Dedifferentiated amniotic fluid mesenchymal stem cell (primary cell): ENCODE data around the gene ZNF628.
"Not testable (repeated sequence)": the region's sequence is repeated elsewhere in the genome, so short reads cannot be mapped to it uniquely, and the experiment has no call there.

Source experiments
- DNase-seq: peaks from one replicate; pipeline ENCODE4 v3.0.0-alpha.2; 2016; ENCODE audit errors: extremely low spot score

Gene ZNF628

GRCh38 chr19:55484593-55485438 lies 8.4 kb downstream of the ZNF628 start, which contains the start of gene NAT14:
Gene NAT14, plus strand, starts transcription at chr19:55485188. Its CDS starts 521 bp downstream, at chr19:55485709.
- DNase-seq = no peak

GRCh38 chr19:55485439-55486011 lies 9.1 kb downstream of the ZNF628 start:
- DNase-seq = no peak

- no peak for DNase-seq
These were observed 9.9 kb downstream of the ZNF628 start for GRCh38 chr19:55486043-55486970.

DNA sequence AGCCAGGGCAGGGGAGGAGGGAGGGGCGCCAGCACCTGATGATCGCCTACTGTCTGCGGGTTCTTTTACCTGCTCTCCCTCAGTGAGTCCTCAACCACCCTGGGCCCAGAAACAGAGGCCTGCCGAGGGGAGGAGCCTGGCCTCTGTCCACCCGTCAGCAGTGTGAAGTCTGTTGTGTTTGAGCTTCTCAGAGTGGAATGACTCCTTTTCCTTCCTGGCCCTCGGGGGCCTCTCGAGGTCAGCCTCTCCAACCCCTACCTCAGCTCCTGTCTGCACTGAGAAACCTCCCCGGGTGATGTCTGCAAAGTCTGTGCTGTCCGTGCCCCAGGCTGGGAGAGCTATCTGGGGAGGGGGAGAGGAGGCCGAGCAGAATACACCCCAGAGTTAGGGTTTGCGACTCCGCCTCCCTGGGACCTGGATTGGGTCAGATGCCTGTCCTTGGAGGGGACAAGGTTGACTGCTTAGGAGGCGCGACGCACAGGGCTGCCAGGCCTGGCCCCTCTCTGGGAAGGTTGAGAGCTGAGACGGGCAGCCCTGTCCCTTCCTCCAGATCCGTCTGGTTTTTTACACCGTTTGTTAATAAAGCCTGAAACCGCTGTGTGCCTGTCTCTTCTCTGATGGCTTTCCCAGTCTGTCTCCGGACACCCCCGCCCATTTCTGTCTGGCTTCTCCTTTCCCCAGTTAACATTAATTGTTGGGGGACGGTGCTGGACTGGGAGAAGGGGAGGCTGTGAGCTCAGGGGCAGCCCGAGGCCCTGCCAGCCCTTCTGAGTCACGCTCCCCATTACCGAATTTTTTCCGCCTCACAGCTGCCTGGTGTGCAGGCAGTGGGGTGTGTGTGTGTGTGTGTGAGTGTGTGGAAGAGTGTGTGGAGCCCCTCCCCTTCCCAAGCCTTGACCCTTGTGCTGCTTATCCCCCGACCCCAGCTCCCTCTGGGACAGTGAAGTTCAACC lies 10.8 kb downstream of the ZNF628 start:
- DNase-seq = peak; percentile 80

DNA sequence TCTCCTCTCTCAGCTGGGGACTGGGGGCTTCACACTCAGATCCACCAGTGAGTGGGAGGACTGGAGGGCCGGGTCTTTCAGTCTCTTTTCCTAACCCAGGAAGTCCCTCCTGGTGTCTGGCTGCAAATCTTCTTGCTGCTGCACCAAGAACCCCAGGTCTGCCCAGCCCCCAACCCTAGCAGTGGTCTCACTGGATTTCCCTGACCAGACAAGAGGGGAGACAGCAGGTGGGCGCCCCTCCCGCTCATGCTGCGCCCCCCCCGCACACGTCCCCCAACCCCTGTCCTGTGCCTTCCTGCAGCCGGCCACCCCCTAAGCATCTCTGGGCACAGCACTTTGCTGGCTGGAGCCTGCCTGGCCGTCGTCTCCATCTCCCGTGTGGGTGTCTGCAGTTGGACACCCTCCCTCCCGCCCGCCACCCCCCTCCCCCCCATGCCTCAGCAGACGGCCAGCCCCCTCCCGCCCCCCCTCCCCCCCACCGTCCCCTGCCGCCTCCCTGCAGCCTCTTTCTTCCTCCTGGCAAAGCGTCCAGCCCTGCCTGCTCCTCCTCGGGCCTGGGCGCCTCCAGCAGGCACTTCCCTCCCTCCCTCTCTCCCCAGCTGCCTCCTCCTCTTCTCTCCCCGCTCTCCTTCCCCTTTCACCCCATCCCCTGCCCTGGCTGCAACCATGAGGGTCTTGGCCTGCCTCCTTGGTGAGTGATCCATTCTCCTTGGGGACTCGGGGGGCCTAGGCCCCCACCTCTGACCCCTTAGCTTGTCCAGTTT lies 11.7 kb downstream of the ZNF628 start, which contains the start of gene SSC5D:
Gene SSC5D (plus strand): TSS at position 513 of the 764 bp plus-strand sequence. CDS start 154 bp downstream, at position 667.
- no peak for DNase-seq

DNA sequence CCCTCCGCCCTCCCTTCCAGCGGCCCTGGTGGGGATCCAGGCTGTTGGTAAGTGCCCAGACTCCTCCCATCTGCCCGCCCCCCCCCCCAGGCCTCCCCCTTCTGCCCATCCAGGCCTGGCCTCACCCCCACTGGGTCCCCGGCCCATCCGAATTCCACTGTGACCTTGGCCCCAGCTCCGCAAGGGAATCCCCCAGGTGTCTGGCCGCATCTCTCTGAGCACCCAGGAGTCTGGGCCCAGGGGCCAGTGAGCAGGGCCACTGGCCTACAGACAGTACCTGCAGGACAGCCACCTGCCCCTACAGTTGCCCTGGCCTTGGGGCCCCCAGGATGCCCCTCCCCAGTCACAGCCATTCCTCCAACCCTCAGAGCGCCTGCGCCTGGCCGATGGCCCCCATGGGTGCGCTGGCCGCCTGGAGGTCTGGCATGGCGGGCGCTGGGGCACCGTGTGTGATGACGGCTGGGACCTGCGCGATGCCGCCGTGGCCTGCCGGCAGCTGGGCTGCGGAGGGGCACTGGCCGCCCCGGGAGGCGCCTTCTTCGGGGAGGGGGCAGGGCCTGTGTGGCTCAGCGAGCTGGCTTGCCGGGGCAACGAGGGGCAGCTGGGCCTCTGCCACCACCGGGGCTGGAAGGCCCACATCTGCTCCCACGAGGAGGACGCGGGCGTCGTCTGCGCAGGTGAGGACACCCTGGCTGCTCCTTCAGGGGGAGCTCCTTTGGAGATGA lies 12.7 kb downstream of the ZNF628 start:
- no peak for DNase-seq

- DNase-seq = no peak
These were observed 13.5 kb downstream of the ZNF628 start for GRCh38 chr19:55489711-55490477.

DNA sequence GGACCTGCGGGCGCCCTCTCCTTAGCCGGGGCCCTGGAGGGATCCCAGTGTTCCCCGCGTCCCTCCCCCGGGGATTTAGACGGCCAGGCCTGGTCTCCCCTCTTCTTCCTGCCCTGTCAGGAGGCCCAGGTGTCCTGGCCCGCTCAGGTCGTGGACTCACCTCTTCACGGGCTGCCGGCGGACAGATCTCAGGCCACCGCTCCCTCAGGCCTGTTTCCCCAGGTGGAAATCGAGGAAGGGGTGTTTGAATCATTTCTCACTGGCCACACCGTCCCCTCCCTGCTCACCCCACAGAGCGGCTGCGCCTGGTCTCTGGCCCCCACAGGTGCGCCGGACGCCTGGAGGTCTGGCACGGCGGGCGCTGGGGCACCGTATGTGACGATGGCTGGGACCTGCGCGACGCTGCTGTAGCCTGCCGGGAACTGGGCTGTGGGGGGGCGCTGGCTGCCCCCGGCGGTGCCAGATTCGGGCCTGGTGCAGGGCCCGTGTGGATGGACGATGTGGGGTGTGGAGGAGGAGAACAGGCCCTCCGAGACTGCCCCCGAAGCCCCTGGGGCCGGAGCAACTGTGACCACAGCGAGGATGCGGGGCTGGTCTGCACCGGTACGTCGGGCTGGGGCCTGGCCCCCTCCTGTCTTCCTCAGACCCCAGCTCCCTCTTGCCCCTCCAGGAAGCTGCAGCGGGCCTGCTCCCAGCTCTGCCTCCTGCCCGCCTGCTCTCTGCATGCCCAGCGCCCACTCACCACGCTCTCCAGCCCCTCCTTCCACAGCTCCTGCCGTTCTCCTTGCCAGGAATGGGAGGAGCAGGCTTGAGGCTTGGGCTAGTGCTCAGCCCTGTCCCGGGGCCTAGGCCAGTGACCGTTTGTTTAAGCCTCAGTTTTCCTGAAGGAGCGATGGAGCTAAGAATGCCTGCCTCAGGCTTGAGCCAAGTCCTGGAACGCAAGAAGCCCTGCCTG lies 14.3 kb downstream of the ZNF628 start:
- no peak for DNase-seq

GRCh38 chr19:55491546-55492360 lies 15.3 kb downstream of the ZNF628 start:
- no peak for DNase-seq

DNA sequence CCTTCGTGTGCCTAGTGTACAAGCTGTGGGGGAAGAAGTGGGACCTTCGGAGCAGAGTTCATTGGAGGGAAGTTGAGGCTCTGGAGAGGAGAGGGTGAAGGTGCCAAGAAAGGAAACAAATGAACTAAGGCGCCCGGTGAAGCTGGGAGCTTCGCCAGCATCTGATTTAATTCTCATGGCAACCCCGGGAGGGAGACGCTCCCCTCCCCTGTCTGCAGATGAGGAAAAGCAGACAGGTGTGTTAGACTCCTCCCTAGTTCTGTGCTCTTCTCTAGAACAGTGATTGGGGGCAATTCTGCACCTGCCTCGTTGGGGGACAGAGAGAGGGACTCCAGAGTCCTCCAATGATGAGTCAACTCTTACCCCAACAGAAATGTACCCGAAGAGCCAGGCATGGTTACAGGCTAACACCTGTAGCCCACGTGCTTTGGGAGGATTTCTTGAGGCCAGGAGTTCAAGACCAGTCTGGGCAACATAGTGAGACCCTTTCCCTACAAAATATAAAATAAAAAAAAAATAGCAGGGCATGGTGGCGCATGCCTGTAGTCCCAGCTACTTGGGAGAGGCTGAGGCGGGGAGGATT lies 16.0 kb downstream of the ZNF628 start:
- no peak for DNase-seq

- no peak for DNase-seq
These were observed 16.7 kb downstream of the ZNF628 start for GRCh38 chr19:55493052-55493644.

DNA sequence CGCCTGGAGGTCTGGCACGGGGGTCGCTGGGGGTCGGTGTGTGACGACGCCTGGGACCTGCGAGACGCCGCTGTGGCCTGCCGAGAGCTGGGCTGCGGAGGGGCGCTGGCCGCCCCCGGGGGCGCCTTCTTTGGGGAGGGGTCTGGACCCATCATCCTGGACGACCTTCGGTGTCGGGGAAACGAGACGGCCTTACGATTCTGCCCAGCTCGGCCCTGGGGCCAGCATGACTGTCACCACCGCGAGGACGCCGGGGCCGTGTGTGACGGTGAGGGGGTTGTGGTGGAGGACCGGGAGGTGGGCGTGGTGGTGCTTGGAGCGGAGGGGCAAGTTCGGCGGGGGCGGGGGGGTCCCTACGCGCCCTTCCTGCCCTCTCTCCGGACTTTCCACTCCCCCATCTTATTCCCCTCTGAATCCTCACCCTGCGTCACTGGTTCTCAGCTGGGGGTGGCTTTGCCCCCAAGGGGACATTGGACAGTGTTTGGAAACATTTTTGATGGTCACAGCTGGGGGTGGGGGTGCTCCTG lies 17.3 kb downstream of the ZNF628 start:
- DNase-seq = no peak

- no peak for DNase-seq
These were observed 17.9 kb downstream of the ZNF628 start for GRCh38 chr19:55494172-55494761.

DNA sequence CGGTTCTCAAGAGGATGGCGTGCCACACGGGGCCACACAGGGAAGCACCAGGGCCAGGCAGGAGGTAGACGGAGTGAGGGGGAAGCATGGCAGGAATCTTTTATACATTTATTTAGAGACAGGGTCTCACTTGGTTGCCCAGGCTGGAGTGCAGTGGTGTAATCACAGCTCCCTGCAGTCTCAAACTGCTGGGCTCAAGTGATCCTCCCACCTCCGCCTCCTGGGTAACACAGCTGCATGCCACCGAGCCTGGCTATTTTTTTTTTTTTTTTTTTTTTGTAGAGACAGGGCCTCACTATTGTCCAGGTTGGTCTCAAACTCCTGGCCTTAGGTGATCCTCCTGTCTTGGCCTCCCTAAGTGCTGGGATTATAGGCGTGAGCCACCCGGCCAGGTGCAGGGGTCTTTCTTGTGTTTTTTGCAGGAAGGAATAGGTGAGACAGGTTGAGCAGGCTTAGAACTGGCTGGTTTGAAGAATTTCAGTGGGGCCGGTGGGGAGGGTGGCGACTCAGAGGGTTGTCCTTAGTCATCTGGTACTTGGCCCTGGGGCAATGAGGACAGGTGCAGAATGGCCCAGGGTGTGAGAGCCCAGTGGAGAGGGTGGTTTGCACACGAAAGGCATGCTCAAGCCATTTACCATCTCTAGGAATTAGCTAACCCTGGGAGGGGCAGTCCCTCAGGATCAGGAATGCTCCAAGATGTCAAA lies 19.4 kb downstream of the ZNF628 start:
- no peak for DNase-seq

GRCh38 chr19:55496820-55497219 lies 20.4 kb downstream of the ZNF628 start:
- not testable (repeated sequence) for DNase-seq
